ENCODE measurements around the gene MDFIC.

The MDFIC gene

DNA sequence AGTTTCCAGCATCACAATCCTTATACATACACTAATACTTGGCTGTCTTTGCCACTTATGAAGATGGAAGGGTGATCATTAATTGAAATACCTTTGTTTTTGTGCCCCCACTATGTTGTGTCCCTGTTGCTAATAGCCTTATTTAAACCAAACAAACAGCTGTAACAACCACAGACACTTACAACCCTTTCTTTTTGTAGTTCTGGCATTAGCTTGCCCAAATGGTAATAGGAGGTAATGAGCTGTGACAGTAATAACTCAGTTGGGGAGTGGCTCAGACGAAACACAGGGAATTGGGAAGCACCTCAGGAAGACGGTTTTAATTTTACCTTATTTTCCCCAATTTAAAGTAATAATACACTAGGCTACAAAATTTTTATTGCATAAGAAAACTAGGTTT is 83.4 kb downstream of the MDFIC start:
- no peak for DNase-seq

DNA sequence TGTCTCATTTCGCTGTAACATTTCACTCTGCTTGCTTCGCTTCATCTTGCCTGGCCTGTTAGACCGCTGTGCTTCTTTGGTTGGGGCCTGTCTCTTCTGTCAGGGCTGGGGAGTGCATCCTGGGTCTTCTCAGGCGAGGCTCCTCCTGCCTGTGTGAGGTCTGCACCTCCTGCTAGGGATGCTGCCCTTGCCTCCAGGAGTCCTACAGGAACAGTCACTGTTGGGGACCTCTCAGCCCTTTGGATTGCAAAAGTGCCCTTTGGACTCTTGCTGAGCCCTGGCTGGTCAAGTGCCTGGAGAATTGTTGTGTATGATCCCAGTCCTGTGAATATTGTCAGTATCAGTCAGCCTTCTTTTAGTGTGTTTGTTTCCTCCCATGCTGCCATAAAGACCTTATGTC is 84.1 kb downstream of the MDFIC start:
- no peak for DNase-seq

DNA sequence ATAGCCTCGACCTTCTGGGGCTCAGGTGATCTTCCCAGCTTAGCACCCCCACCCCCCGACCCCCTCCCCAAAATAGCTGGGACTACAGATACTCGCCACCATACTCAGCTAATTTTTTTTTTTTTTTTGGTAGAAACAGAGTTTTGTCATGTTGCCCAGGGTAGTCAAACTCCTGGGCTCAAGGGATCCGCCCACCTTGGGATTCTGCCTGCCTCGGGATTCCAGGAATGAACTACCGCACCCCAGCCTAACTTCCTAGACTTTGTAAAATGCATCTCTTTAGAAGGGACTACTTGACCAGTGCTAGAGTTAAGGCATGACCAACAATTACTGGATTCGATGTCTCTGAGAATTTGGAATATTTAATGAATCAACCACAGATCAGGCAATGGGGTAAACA is 85.9 kb downstream of the MDFIC start:
- DNase-seq: no peak

DNA sequence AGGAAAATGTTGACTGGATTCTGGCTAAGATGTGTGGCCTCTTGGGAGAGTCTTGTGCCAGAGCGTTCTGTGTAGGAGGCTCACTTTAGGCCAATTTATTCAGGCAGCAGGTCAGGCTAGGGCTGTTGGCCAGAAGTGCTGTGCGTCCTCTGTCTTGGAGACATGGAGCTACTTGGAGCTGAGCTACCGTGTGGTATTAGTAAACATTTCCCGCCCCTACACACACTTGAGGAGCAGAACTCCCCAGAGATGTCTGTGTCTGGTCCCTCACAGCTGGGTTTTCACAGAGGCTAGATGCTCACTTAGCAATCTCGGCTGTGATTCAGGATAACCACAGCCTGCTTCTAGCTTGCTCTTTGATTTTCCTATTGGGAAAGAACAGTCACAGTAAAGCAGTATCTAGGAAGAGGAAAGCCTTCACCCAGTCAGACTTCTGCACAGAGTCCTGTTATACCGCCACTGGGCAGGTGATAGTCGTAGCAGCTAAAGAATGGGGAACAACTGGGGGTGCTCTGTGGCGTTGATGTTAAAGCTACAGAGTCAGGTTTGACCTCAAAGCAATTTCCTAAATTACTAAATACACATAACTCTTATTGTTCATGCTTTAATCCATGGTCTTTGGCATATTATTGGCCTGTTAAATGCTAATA is 86.7 kb downstream of the MDFIC start:
- no peak for DNase-seq

DNA sequence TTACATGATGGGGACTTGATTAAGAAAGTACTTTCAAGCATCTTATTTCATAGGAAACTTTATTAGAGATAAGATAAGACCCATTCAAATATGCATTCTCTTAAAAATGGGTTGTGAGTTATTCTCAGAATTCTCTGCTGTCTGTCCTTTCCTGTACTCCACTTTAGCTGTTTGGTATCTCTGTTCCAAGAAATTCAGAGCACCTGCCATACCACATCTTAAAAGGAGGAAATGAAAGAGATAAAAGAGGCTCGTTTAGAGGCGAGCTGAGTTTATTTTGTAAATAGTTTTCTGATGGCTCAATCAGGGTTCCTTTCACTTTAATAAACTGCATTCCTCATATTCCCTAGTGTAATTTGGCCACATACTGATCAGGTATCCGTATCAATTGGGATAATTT is 87.2 kb downstream of the MDFIC start:
- DNase-seq: peak; percentile 39

DNA sequence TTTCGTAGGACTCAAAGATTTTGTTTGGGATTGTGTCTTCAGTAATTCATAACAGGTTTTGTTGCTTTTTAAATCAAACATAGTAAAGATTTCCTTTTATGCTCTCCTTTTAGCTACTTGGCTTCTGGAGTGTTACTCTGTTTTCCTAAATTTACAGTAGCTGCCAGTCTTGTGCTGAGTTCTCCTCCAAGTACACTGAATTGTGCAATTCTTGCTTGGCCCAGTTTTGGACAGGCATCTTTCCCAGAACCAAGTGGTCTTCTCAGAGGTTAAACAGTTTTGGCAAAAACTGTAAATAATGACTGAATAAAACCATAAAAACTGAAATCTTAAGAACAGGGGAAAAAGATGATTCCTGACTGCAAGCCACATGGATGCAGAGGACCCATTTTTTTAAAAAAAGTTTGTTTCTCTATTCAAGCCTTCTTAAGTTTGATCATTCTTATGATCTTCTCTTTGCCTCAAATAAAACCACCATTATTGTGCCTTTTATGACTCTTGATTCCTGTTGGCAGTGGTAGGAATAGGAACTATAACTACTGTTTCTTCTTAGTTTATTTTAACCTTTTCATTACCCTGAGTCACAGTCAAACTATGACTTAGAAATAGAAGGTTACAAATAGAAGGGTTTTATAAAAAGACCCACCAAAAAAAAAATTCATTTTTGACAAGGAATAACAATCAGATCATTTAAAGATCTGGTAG is 88.0 kb downstream of the MDFIC start:
- no peak for DNase-seq

DNA sequence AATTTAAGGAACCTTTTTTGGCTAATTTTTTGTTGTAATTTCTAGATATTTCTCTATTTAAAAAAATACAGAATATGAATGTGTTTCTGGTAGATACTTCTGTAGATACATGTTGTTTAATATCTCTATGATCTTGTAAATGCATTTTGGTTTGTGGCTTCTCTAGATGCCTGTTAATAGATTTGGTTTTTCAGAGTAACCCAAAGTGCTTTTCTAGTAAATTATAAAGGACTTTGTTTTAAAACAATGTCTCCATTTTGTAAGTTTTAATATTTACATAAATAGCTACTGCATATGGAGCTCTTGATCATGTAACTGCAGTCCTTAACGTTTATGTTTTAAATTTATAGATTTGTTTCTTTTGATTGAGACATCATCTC is 88.5 kb downstream of the MDFIC start:
- DNase-seq: no peak

DNA sequence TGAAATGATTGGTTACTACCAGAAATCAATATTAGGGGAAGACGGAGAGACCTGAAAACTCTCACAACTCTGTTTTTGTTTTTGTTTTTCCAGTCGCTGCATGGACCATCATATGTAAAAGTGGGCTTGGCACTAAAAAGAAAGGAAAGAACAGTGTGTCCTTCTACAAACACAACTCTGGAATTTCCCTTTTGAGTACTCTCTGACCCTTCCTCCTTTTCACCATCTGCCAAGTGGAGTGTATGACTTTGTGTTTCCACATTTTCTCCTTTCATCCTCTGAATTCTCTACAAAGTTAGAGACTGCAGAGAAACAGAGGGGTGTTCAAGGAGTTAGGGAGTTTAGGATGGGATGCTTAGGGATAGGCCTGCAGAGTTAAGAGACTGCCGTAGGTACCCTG is 92.0 kb downstream of the MDFIC start:
- DNase-seq: no peak

DNA sequence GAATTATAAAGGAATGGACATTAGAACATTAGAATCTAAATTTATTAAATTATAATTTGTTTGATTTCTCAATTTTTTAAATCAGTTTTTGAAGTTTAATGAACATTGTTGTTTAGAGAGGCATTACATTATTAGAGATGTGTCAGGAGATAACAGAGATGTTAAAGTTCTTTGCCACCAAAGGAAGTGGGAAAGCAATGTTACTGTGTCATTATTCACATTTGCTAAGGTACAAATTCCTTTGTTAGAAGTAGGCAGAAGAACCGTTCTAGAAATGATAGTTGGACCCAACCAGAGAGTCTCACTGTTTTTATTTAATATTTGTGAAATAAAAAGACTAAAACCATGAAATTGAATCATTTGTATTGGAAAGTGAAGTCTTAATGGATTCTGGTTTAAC is 92.9 kb downstream of the MDFIC start:
- no peak for DNase-seq

DNA sequence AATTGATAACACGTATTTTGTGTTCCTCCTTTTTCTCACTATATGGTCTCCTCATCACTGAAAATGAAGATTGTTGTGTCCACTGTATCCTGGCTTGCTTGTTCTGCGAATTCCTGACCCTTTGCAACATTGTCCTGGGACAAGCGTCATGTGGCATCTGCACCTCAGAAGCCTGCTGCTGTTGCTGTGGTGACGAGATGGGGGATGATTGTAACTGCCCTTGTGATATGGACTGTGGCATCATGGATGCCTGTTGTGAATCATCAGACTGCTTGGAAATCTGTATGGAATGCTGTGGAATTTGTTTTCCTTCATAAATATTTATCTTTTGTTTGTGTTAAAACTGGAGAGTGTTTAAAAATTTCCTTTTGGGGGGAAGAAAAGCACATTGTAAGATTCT is 93.7 kb downstream of the MDFIC start:
- DNase-seq: no peak

DNA sequence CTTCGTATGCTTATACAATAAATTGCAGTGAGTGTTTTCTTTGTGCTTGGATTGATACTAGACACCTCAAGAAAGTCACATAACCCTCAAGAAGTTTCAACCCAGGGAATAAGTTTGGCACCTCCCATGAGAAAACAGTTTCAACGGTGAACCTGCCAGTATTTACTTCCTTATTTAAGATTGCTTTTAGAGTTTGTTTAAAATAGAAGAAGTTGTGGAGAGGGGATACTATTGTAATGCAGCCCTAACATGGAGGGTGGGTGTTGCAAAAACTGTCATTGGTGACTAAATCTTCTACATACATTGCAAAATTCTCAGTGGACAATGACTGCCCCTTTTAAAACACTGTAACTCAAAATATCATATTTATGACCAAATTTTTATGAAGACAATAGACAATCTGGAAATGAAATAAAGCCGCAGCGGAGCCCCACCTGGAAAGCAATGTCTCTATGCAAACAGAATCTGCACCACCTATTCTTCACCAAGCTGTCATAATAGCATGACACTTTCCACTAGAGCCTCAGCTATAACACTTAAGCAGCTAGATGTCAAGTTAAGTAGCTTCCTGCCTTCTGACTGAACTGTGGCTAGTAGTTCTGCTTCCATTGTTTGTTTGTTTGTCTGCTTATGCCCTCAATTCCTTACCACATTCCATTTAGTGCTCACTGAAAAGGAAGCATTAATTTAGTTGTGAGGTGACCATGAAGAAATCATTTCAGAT is 98.2 kb downstream of the MDFIC start:
- peak; percentile 23 for DNase-seq

DNA sequence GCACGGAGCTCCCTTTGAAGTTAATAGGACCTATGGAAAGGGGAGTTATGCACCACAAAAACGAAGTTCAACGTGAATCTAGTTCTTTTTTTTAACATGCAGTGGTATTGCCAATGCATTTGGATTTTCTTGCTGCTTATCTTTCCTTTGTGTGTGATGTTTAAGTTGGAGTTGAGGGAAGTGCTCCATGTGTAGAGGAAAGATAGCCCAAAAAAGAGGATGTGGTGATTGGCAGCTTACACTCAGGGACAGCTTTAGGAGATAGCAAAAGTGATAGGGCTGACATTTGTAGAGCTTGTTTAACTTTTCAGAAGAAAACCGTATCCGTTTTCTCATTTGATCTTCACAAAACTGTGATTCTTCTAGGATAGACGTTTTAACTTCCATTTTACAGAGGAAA is 101.3 kb downstream of the MDFIC start:
- DNase-seq: peak; percentile 92

DNA sequence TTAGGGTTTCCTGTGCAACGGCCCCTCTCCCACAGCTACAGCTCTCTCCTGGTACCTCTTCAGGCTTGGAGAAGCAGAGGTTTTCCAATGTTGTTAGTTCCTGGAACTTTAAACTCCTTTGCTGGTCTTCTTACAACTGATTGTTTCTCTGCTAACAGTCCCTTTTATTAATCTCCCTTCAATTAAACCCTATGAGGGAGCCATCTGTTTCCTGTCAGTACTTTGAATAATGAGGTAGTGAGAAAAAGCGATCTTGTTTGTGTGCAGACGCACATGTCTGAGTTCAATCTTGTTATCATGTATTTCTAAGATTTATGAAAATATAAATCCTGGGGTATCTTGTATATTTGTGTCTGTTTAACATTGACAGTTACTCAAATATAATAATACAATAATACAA is 102.4 kb downstream of the MDFIC start:
- no peak for DNase-seq

DNA sequence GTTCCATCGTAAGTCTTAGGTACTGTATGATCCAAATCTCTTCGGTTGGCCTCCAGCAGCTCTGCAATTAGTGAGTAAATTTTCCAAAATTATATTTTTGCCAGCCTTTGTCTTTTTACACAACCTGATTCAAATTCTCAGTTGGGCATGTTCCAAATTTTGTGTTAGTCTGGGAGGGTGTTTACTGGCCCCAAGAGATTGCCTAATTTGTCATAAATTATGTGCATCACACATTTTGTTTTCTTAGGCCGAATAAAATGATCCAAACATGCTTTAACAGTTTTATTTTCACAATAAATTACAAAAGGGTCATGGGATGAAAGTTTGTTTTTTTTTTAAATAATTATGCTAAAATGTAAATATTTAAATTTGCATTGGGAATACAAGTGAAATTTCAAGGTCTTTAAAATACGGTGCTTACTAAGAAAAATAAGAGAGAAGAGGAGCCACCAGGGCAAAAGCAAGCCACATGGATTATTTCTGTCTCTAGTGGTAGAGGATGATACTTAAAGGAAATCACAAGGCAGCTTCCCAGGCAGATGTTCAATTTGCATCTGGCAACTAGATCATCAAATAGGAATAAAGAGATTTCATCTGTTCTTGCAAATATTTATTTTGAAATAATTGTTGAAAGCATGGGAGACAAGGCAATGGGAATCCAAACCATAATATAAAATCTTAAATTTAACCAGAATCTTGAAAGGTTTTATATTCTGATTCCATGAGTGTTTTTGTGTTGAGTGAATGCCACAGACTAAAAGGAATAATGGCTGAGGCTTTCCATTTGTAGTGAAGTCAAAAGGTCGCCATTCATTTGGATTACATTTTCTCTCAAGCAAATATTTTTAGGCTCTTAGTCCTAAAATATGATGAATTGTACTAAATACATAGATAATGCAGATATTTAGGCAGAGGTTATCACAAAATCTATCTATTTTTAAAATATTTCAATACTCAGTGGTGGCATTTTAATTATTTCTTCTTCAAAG is 111.1 kb downstream of the MDFIC start:
- DNase-seq: no peak

DNA sequence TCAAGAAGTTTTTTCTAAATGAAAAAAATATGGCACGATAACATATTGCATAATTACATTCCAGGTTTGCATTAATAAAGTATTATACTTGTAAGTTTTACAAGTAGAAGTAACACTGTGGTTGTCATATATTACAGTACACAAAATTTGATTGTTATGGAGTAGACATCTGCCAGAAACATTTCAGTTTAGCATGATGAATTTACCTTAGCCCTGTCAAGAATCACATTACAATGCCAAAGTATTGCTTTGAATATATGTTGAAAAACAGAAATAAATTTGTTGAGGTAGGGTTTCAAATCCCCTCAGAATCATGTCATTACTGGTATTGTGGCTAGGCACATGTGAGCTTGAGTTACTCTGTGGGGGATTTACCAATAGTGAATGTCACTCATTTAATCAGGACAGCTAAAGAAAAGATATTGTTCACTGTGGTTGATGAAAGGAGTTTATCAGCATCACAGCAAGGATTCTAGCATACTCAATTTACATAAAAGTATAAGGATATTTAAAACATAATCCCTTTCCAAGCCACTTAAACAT is 112.1 kb downstream of the MDFIC start:
- DNase-seq: no peak

DNA sequence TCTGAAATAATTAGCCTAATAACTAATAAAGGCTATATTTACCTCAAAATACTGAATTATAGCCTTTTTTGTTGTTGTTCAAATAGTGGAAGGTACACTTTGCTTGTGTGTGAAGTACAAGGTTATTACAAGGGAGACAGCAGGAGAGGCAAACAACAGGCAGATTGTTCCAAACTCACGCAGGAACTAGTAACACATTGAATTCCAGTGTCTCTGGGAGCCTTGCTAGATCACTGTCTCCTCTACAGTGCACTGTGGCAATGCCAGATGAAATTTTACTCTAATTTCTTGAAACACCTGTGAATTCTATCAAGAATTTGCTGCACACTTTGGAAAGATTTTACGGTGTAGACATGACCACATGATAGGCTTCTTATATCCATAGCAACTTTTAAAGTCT is 112.6 kb downstream of the MDFIC start:
- DNase-seq: no peak

DNA sequence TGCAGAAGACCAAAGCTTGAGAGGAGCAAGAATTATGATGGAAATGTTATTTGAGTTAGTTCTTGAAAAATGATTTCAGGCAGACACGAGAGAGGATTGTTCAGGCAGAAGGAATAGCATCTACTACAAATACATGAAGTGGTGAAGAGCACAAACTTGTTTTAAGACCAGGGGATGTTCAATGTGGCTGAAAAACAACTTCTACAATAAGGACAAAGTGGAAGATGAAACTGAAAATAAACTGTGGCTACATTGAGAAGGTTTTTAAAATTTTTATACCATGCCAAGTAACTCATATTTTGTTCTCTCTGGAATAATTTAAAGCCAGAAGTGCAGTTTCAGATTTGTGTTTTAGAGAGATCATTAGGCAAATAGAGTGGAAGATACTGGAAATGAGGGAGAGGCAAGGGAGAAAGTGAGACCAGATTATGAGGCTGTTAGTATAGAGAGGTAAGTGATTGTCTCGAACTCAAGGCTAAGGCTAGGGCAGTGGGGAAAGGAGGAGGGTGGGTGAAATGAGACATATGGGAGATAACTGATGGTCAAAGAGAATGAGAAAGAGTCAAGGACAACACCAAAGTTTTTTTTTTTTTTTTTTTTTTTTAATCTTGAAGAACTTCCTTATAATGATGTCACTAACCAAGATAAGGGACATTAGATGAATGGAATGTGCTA is 115.4 kb downstream of the MDFIC start:
- peak; percentile 53 for DNase-seq

DNA sequence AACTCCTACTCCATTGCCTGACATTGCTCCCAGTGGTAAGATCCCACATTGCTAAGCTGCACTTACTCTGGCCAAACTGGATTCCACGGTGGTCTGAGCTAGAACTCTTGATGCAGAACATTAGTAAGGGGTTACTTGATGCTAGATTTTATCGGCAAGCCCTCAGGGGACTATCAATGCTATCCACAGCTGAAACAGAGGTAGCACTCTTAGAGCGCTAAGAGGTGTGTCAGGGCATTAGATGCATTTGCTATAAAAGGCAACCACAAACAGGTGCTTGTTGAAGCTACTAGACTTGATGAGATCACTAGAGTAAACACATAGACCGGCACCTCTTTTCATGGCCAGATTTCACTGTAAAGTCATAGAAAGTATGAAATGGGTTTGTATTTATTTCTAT is 116.3 kb downstream of the MDFIC start:
- no peak for DNase-seq

DNA sequence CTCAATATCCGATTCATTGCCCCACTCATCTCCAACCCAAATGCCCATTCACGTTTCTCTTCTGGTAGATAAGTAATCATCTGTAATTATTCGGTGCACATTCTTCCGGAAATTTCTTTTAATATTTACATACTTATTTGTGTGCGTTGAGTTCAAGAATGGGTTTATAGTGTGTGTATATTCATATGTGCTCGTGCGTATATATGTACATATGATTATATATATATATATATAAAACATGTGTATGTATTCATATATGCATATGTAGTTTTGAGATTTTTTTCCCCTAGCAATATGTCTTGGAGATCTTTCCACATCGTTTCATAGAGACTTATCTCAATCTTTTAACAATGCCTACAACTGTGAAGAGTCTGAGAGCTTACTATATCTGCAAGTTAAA is 118.2 kb downstream of the MDFIC start:
- no peak for DNase-seq

DNA sequence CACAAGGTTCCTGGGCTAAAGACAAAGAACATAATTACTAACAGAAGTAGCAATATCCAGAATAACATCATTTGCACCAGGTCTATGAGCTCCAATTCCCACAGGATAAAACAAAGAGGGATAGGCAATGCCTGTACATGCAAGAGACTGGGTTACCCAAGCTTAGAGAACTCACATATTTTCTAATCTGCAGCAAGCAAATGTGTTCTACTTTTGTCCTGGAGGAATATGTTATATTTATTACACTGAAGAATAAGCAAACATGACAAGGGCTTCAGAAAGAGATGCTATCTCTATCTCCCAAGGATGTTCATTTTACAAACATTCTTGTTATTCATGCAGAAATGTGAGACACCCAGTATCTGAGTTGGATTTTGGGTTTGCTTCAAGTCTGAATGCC is 118.6 kb downstream of the MDFIC start:
- no peak for DNase-seq

DNA sequence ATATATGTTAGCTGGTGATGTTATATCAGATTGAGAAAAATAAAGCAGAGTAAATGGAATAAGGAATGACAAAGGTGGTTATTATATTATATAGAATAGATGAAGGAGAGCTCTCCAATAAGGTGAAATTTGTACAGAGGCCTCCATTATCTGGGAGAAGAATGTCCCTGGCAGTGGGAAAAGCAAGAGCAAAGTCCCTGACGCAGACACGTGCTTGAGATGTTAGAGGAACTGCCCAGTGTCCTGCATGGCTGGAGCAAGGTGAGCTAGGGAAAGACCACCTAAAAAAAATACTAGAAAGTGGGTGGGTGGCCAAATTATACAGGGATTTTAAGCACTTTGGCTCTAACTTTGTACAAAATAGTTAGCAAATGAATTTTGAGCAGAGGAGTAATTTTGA is 120.7 kb downstream of the MDFIC start:
- no peak for DNase-seq

DNA sequence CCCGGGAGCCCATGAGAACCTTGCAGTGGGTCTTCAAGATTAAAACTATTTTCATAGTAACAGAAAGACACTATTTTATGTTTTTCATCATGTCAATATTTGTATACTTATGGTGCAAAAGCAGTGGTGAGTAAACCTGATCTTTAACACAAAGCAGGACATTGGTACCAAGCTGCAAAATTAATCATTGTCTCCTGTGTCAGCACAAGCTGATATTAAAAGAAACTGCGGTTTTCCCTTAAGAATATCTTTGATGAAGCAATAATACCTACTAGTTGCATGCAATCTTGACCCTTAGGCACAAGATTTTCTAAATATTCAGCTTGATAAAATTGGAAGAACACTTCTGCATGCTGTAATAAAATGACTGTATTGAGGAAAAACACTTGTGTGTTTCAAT is 121.7 kb downstream of the MDFIC start:
- DNase-seq: peak; percentile 12

All from OCI-M1 (cell line).